ENCODE measurements around the gene UBAP2. TPM values are rescaled to one million over a fixed set of nuclear protein-coding genes. Genes with fewer than 3 reads are reported as not detected.

UBAP2 gene
- total and polyA plus RNA-seq, 2 of the 4 experiments (the other 2 are of a cell fraction) = 12.9 to 25.5 TPM

DNA sequence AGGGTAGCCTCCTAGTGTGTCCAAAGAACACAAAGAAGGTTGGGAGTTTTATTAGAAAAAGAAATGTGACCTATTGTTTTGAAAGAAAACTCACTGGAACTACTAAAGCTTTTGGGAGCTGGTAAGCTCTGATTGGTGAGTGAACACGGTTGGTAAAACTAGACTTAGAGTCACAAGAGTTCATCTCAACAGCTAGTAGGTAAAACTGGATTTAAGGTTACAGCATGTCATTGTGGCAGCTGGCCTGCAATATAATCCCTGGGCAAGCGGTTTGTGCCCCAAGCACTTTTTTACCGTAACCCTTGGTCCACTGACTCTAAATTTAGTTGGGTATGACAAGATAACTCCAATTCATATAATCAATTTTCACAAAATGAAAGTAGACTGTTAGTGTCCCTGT, 47.4 kb downstream of the UBAP2 start:
- H2BK120ac ChIP-seq (ENCODE audit: low read depth, low read length) = no peak overlapping the region
- peaks cover 3% of the 10 kb centered on the region; the same call in 1 of the 2 replicates for H3K9me1 ChIP-seq (ENCODE audit: insufficient read depth, low read length)
- H3K27ac ChIP-seq (ENCODE audit: insufficient read depth, low read length) = no peak overlapping the region
- H4K8ac ChIP-seq (ENCODE audit: low read depth in 2 of 2, low read length in 2 of 2) = no peak overlapping the region
- no peak overlapping the region for H2BK15ac ChIP-seq (ENCODE audit: low read depth, low read length)
- no peak overlapping the region for H3K56ac ChIP-seq (ENCODE audit: extremely low read depth, insufficient read depth, low read length)
- H3K27me3 ChIP-seq (ENCODE audit: control insufficient read depth, insufficient read depth, low read length) = no peaks in the 10 kb centered on the region
- no peak overlapping the region for H4K91ac ChIP-seq (ENCODE audit: insufficient read depth, low read depth, low read length)
- POLR2A ChIA-PET (ENCODE audit: unreplicated experiment) = no interaction called here
- intact Hi-C loops (cut with micrococcal nuclease) = no loop called here
- H3K4me3 ChIP-seq (ENCODE audit: insufficient read depth, low read depth, low read length) = no peak overlapping the region
- DNase-seq (no peak), ATAC-seq (ENCODE audit: low read depth) (no peak)
- no peak overlapping the region for H3K18ac ChIP-seq (ENCODE audit: low read depth, low read length)
- H3K79me1 ChIP-seq (ENCODE audit: low read depth in 1 of 2, low read length in 2 of 2) = peaks cover 14 to 41% of the 10 kb centered on the region in 2 experiments
- no peak overlapping the region for H2BK20ac ChIP-seq (ENCODE audit: low read depth, low read length)
- H2AK9ac ChIP-seq (replicated peaks; ENCODE audit: low read depth, low read length, poor library complexity) = no peak overlapping the region
- H3K23ac ChIP-seq (ENCODE audit: low read depth, low read length) = no peak overlapping the region
- TF ChIP-seq RAD21 (IDR thresholded peaks at IDR 0.05; ENCODE audit: low read length) (no peak), FOS (IDR thresholded peaks at IDR 0.05; ENCODE audit: low read depth, low read length) (no peak), MAZ (IDR thresholded peaks at IDR 0.05; ENCODE audit: borderline replicate concordance, low read depth, low read length) (no peak), NFE2L2 (IDR thresholded peaks at IDR 0.05; ENCODE audit: low read depth, low read length) (no peak), BHLHE40 (IDR thresholded peaks at IDR 0.05; ENCODE audit: low read depth, low read length) (no peak), CHD1 (IDR thresholded peaks at IDR 0.05; ENCODE audit: low read depth, low read length) (no peak), RCOR1 (IDR thresholded peaks at IDR 0.05; ENCODE audit: insufficient replicate concordance, low read length) (no peak), CEBPB (IDR thresholded peaks at IDR 0.05; ENCODE audit: low read depth, low read length) (no peak), MXI1 (IDR thresholded peaks at IDR 0.05; ENCODE audit: borderline replicate concordance, low read depth, low read length) (no peak), SMC3 (IDR thresholded peaks at IDR 0.05; ENCODE audit: low read depth, low read length) (no peak), MAFK (IDR thresholded peaks at IDR 0.05; ENCODE audit: low read depth, low read length) (no peak), RFX5 (IDR thresholded peaks at IDR 0.05; ENCODE audit: low read depth, low read length) (no peak), POLR2A (IDR thresholded peaks at IDR 0.05; ENCODE audit: low read depth, low read length) (no peak)
- TF ChIP-seq, protein P1, sequence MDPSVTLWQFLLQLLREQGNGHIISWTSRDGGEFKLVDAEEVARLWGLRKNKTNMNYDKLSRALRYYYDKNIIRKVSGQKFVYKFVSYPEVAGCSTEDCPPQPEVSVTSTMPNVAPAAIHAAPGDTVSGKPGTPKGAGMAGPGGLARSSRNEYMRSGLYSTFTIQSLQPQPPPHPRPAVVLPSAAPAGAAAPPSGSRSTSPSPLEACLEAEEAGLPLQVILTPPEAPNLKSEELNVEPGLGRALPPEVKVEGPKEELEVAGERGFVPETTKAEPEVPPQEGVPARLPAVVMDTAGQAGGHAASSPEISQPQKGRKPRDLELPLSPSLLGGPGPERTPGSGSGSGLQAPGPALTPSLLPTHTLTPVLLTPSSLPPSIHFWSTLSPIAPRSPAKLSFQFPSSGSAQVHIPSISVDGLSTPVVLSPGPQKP (IDR thresholded peaks at IDR 0.05; ENCODE audit: borderline replicate concordance, low read depth, low read length) = no peak
- TF ChIP-seq, protein P2, sequence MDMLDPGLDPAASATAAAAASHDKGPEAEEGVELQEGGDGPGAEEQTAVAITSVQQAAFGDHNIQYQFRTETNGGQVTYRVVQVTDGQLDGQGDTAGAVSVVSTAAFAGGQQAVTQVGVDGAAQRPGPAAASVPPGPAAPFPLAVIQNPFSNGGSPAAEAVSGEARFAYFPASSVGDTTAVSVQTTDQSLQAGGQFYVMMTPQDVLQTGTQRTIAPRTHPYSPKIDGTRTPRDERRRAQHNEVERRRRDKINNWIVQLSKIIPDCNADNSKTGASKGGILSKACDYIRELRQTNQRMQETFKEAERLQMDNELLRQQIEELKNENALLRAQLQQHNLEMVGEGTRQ (IDR thresholded peaks at IDR 0.05; ENCODE audit: low read depth, low read length) = no peak
- TF ChIP-seq, protein P3, sequence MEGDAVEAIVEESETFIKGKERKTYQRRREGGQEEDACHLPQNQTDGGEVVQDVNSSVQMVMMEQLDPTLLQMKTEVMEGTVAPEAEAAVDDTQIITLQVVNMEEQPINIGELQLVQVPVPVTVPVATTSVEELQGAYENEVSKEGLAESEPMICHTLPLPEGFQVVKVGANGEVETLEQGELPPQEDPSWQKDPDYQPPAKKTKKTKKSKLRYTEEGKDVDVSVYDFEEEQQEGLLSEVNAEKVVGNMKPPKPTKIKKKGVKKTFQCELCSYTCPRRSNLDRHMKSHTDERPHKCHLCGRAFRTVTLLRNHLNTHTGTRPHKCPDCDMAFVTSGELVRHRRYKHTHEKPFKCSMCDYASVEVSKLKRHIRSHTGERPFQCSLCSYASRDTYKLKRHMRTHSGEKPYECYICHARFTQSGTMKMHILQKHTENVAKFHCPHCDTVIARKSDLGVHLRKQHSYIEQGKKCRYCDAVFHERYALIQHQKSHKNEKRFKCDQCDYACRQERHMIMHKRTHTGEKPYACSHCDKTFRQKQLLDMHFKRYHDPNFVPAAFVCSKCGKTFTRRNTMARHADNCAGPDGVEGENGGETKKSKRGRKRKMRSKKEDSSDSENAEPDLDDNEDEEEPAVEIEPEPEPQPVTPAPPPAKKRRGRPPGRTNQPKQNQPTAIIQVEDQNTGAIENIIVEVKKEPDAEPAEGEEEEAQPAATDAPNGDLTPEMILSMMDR (conservative IDR thresholded peaks at IDR 0.05; ENCODE audit: low read depth, low read length) = no peak
- in situ Hi-C loops (cut with MboI; ENCODE audit: low sequenced_read_pairs) = no loop called here
- H3K36me3 ChIP-seq (ENCODE audit: control insufficient read depth, insufficient read depth, low read length) = peaks cover 19% of the 10 kb centered on the region
- H2BK5ac ChIP-seq (ENCODE audit: low read depth, low read length, poor library complexity, severe bottlenecking) = no peak overlapping the region
- CTCF ChIA-PET = interaction anchor here (0.6 to 1.1 kb wide), 2 partner anchors 10 to 223 kb away, joined by 3 read pairs; no protein-coding TSS in a partner anchor
- 100% methylated on average over 1 of the region's 3 CpGs; no CpG with 5 or more reads in 1 of the 2 experiments for WGBS, 2 experiments (ENCODE audit: extremely low coverage in 2 of 2, insufficient read length in 1 of 2)
- no peak overlapping the region for H3K9ac ChIP-seq (ENCODE audit: low read depth, low read length)
- BruUV-seq (replicated peaks) = no TSS peak
- no peak overlapping the region for H2AK5ac ChIP-seq (ENCODE audit: low read depth, low read length)
- no peak overlapping the region for H3K4ac ChIP-seq (ENCODE audit: low read depth, low read length)
- H3K9me3 ChIP-seq (ENCODE audit: control insufficient read depth, insufficient read depth, low read length) = no peaks in the 10 kb centered on the region
- H4K5ac ChIP-seq (ENCODE audit: low read depth, low read length) = no peak overlapping the region
- H3K14ac ChIP-seq (replicated peaks; ENCODE audit: low read depth, low read length) = no peak overlapping the region
- H2AFZ ChIP-seq (replicated peaks; ENCODE audit: low read length, poor library complexity) = no peak overlapping the region
- H3K4me1 ChIP-seq (ENCODE audit: control insufficient read depth, insufficient read depth, low read length) = no peaks in the 10 kb centered on the region
- dilution Hi-C loops (cut with HindIII; ENCODE audit: low sequenced_read_pairs, unreplicated experiment) = no loop called here
- no peaks in the 10 kb centered on the region for H4K20me1 ChIP-seq (ENCODE audit: insufficient read depth, low read length)
- no peak overlapping the region for H3K4me2 ChIP-seq (ENCODE audit: low read depth, low read length)
